Prostate gland (tissue), 2 donors: ENCODE results near the gene ASPN. TPM values are rescaled to one million over a fixed set of nuclear protein-coding genes. Genes with fewer than 3 reads are reported as not detected.
"Not testable (repeated sequence)": the region's sequence is repeated elsewhere in the genome, so short reads cannot be mapped to it uniquely, and the experiment has no call there.

Experiments
- DNase-seq: peaks from one replicate; pipeline ENCODE4 v3.0.0-alpha.2; 2019; ENCODE audit warnings: low spot score
- H3K27ac ChIP-seq, 2 donors: fragments of 200-600 bp; sonication (generic); 2 replicates each; pipeline ENCODE4 v1.5.1; 2017 to 2019
- H3K27me3 ChIP-seq: fragments of 200-600 bp; sonication (generic); replicated peaks from 2 replicates; pipeline ENCODE4 v1.5.1; 2019; ENCODE audit not compliant: insufficient read depth
- H3K36me3 ChIP-seq, 2 donors: fragments of 200-600 bp; sonication (generic); 1 replicate in 1 of 2; 2 replicates in 1 of 2; pipeline versions ENCODE4 v1.5.1 to v1.8.1; 2017 to 2019
- H3K4me1 ChIP-seq: fragments of 200-600 bp; sonication (generic); replicated peaks from 2 replicates; pipeline ENCODE4 v1.5.1; 2019
- H3K4me3 ChIP-seq, 2 donors: fragments of 200-600 bp; sonication (generic); 2 replicates each; pipeline ENCODE4 v1.5.1; 2017 to 2019
- H3K9me3 ChIP-seq: fragments of 200-600 bp; sonication (generic); 2 replicates; pipeline ENCODE4 v1.5.1; 2017
- CTCF ChIP-seq, 4 experiments: fragments of 200-600 bp in 2 of 4; fragments of 450-650 bp in 2 of 4; sonication (generic) in 2 of 4; IDR thresholded peaks; 1 replicate in 3 of 4; 2 replicates in 1 of 4; pipeline ENCODE4 v1.5.1; 2016 to 2019; ENCODE audit warnings: antibody characterized with exemption in 4 of 4, mild to moderate bottlenecking in 2 of 4, moderate library complexity in 2 of 4
- POLR2A ChIP-seq: fragments of 450-650 bp; IDR thresholded peaks from one replicate; pipeline ENCODE4 v1.6.1; 2016; ENCODE audit warnings: antibody characterized with exemption, mild to moderate bottlenecking
- POLR2AphosphoS5 ChIP-seq: sonication (generic); formaldehyde crosslinking; IDR thresholded peaks from one replicate; pipeline ENCODE4 v1.6.1; 2017; ENCODE audit warnings: antibody characterized with exemption
- WGBS: methylation state at CpG from one replicate; pipeline ENCODE4 v1.1.5; 2018; 5-methylcytosine and 5-hydroxymethylcytosine counted together
- intact Hi-C: fragments of 100-400 bp; cut with DNase I; formaldehyde crosslinking; loops from one replicate; pipeline ENCODE4 v1.14.2; 2022
- total RNA-seq, 2 donors: library from RNA; depleted of rRNA; stranded (reverse); fragments of >200 nt; gene quantifications; one replicate each; pipeline ENCODE4 v1.1.0, GENCODE V29; 2016

ASPN gene
- total RNA-seq, 2 donors from 2014 or later = 0.68 to 1.8 TPM

DNA sequence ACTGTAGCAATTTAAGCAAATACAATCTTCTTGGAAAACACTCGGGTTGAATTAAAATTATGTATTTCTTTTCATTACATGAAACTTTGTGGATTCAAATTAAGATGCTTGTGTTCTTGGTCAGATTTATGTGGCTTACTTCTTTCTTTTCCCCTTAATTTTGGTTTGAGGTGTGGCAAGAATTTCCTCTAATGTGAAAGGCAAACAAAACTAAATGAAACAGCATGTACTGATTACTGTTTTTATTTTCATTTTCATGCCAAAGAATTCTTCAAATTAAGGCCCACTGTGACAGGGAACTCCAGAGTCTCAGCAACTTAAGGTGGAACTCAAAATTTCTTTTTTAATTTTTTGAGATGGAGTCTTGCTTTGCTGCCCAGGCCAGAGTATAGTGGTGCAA lies 58.0 kb downstream of the ASPN start, which contains the start of gene OMD:
TSS of gene OMD (minus strand) at position 132 of the 400 bp plus-strand sequence. CDS start 6,913 bp downstream, outside the sequence.
- H3K27me3 ChIP-seq = no peaks in the 10 kb centered on the region
- intact Hi-C loops = no loop called here

GRCh38 chr9:92423612-92424011 lies 58.7 kb downstream of the ASPN start:
- no peaks in the 10 kb centered on the region for H3K9me3 ChIP-seq
- no peaks in the 10 kb centered on the region for H3K27me3 ChIP-seq
- TF ChIP-seq CTCF (IDR thresholded peaks at IDR 0.05) = no peak
- TF ChIP-seq POLR2A = no peak
- no peak for TF ChIP-seq POLR2AphosphoS5
- intact Hi-C loops = no loop called here
- DNase-seq = no peak
- H3K27ac ChIP-seq = peak overlapping the region in 1 of 2 donors; percentile 1
- H3K36me3 ChIP-seq = no peaks in the 10 kb centered on the region
- no peaks in the 10 kb centered on the region for H3K4me1 ChIP-seq
- peak overlapping the region; percentile 1 for H3K4me3 ChIP-seq
- 84% methylated on average over 2 of the region's 2 CpGs for WGBS

More for the DNA sequence above, 58.0 kb downstream of the ASPN start, which contains the start of gene OMD:
- H3K4me1 ChIP-seq = no peaks in the 10 kb centered on the region
- no peak for DNase-seq
- TF ChIP-seq POLR2AphosphoS5 (no peak), POLR2A (no peak), CTCF (IDR thresholded peaks at IDR 0.05) (no peak)
- peak within 1 kb of the TSS; percentile 1 to 48 for H3K27ac ChIP-seq
- 16% methylated on average over 1 of the region's 1 CpG for WGBS
- H3K9me3 ChIP-seq = no peaks in the 10 kb centered on the region
- H3K4me3 ChIP-seq = peak within 1 kb of the TSS; percentile 1
- no peaks in the 10 kb centered on the region for H3K36me3 ChIP-seq

- Histone ChIP-seq H3K4me3 (no peak overlapping the region), H3K4me1 (no peaks in the 10 kb centered on the region), H3K36me3 (no peaks in the 10 kb centered on the region), H3K27ac (no peak overlapping the region), H3K27me3 (no peaks in the 10 kb centered on the region), H3K9me3 (no peaks in the 10 kb centered on the region)
- TF ChIP-seq POLR2A = no peak
- no peak for TF ChIP-seq CTCF (IDR thresholded peaks at IDR 0.05)
- TF ChIP-seq POLR2AphosphoS5 = no peak
- no peak for DNase-seq
- intact Hi-C loops = no loop called here
- WGBS = 74% methylated on average over 2 of the region's 2 CpGs
These were observed 59.5 kb downstream of the ASPN start for GRCh38 chr9:92422611-92423338.

GRCh38 chr9:92414566-92414965 lies 67.7 kb downstream of the ASPN start:
- Histone ChIP-seq H3K4me1 (no peaks in the 10 kb centered on the region), H3K36me3 (no peaks in the 10 kb centered on the region), H3K27me3 (no peaks in the 10 kb centered on the region), H3K9me3 (no peaks in the 10 kb centered on the region), H3K4me3 (no peak overlapping the region), H3K27ac (no peak overlapping the region)
- intact Hi-C loops = no loop called here
- WGBS = 85% methylated on average over 1 of the region's 1 CpG
- no peak for DNase-seq
- TF ChIP-seq POLR2AphosphoS5 = no peak
- TF ChIP-seq POLR2A = no peak
- TF ChIP-seq CTCF (IDR thresholded peaks at IDR 0.05) = no peak

DNA sequence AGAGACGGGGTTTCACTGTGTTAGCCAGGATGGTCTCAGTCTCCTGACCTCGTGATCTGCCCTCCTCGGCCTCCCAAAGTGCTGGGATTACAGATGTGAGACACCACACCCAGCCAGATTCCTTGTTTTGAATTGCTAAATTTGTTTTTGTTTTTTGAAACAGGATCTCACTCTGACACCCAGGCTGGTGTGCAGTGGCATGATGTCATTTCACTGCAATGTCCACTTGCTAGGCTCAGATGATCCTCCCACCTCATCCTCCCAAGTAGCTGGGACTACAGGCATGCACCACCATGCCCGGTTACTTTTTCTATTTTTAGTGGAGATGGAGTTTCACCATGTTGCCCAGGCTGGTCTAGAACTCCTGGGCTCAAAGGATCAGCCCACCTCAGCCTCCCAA lies 71.1 kb downstream of the ASPN start:
- H3K27ac ChIP-seq, H3K4me3 ChIP-seq, intact Hi-C loops, H3K27me3 ChIP-seq, H3K36me3 ChIP-seq, H3K4me1 ChIP-seq, H3K9me3 ChIP-seq, DNase-seq: not testable (repeated sequence)
- WGBS = 75% methylated on average over 4 of the region's 4 CpGs
